Vagina (tissue), 2 donors: ENCODE measurements around the gene ADGRL3.

ENCODE experiments used
- CTCF ChIP-seq, 3 experiments: fragments of 450-650 bp in 2 of 3; fragments of 200-600 bp in 1 of 3; sonication (generic) in 1 of 3; IDR thresholded peaks; one replicate each; pipeline ENCODE4 v1.5.1; 2017 to 2019; ENCODE audit warnings: antibody characterized with exemption in 3 of 3, mild to moderate bottlenecking in 2 of 3, moderate library complexity in 2 of 3
- POLR2A ChIP-seq, 2 donors: fragments of 450-650 bp; IDR thresholded peaks; one replicate each; pipeline ENCODE4 v1.6.1; 2017; ENCODE audit warnings: antibody characterized with exemption in 2 of 2, mild to moderate bottlenecking in 2 of 2, moderate library complexity in 2 of 2

GRCh38 chr4:61872983-61873382 lies 672.9 kb downstream of the ADGRL3 start:
- TF ChIP-seq CTCF (IDR thresholded peaks at IDR 0.05): no peak
- TF ChIP-seq POLR2A (IDR thresholded peaks at IDR 0.05): no peak
